ENCODE measurements around the gene POU6F1. TPM values are rescaled to one million over a fixed set of nuclear protein-coding genes. Genes with fewer than 3 reads are reported as not detected.

The POU6F1 gene
- 0.64 and 0.96 TPM in 2 replicates for total RNA-seq

GRCh38 chr12:51217968-51218606 lies at the start of gene POU6F1:
TSS of gene POU6F1 (minus strand) at chr12:51218062. CDS start at chr12:51206836, 11,226 bp downstream.

GRCh38 chr12:51238510-51239334 lies 20.9 kb upstream of the POU6F1 start, which contains the start of gene DAZAP2:
TSS of gene DAZAP2 (plus strand) at chr12:51238826. CDS start at chr12:51238908, 82 bp downstream.

GRCh38 chr12:51172515-51173431 lies 45.1 kb downstream of the POU6F1 start, which contains the start of gene TFCP2:
TSS of gene TFCP2 (minus strand) at chr12:51173135. CDS start at chr12:51172422, 713 bp downstream.

Other genes with a start within 250 kb of the POU6F1 start
- 39.9 and 54.2 TPM in 2 replicates for gene SLC11A2, start 191.7 kb downstream of the POU6F1 start, total RNA-seq
- 33.0 and 87.0 TPM in 2 replicates for gene LETMD1, start 169.7 kb downstream of the POU6F1 start, total RNA-seq
- gene CSRNP2, start 134.5 kb downstream of the POU6F1 start, total RNA-seq = 12.4 and 25.5 TPM in 2 replicates
- gene TFCP2, start 44.9 kb downstream of the POU6F1 start, total RNA-seq = 6.7 and 7.9 TPM in 2 replicates
- gene DAZAP2, start 20.8 kb upstream of the POU6F1 start, total RNA-seq = 75.7 and 88.0 TPM in 2 replicates
- gene SMAGP, start 52.4 kb upstream of the POU6F1 start, total RNA-seq = 11.7 and 16.9 TPM in 2 replicates
- not detected in 2 replicates for gene BIN2, start 106.1 kb upstream of the POU6F1 start, total RNA-seq
- gene CELA1, start 128.6 kb upstream of the POU6F1 start, total RNA-seq = not detected in 2 replicates
- gene GALNT6, start 173.3 kb upstream of the POU6F1 start, total RNA-seq = 23.7 and 61.9 TPM in 2 replicates
- 0.43 and 0.48 TPM in 2 replicates for gene SLC4A8, start 206.8 kb upstream of the POU6F1 start, total RNA-seq

Data from tracheal epithelial cell (primary cell).